Coronary artery (tissue), 2 donors: Measurements from ENCODE around the gene PLD5.
A peak's percentile ranks its signal among the peaks of the same experiment; 100 is the strongest.

ENCODE experiments used
- DNase-seq: peaks from one replicate; pipeline ENCODE4 v3.0.0-alpha.2; 2017; ENCODE audit warnings: low spot score
- H3K27ac ChIP-seq, 2 donors: fragments of 200-600 bp; sonication (generic); one replicate each; pipeline ENCODE4 v1.5.1; 2016 to 2019
- H3K4me3 ChIP-seq: fragments of 200-600 bp; sonication (generic); 2 replicates; pipeline ENCODE4 v1.5.1; 2016; ENCODE audit warnings: mild to moderate bottlenecking, moderate library complexity
- TF ChIP-seq, protein P1 (sequence below): fragments of 200-600 bp; sonication (generic); IDR thresholded peaks from one replicate; pipeline ENCODE4 v1.5.1; 2019; ENCODE audit warnings: antibody characterized with exemption

PLD5 gene

DNA sequence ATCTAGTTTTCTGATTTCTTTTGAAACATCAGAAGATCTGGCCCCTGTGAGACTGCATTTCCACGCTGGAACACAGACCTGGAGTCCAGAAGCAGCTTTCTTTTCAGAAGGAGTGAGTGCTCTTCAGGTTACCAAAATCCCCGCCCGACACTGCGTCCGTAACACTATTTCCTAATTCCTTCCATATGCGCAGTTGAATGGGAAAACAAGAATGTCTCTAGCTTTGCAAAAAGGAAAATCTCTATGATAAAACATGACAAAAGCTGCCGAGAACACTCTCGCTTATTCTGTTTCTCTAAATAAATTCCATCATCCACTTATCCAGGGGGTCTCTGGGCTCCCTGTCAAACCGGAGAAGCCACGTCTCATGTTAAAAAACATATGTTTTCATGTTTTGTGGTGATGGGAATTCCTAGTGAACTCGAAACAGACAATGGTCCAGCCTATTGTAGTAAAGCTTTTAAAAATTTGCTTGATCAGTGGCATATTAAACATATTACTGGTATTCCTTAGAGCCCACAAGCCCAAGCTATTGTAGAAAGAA lies 67.7 kb downstream of the PLD5 start:
- TF ChIP-seq, protein P1, sequence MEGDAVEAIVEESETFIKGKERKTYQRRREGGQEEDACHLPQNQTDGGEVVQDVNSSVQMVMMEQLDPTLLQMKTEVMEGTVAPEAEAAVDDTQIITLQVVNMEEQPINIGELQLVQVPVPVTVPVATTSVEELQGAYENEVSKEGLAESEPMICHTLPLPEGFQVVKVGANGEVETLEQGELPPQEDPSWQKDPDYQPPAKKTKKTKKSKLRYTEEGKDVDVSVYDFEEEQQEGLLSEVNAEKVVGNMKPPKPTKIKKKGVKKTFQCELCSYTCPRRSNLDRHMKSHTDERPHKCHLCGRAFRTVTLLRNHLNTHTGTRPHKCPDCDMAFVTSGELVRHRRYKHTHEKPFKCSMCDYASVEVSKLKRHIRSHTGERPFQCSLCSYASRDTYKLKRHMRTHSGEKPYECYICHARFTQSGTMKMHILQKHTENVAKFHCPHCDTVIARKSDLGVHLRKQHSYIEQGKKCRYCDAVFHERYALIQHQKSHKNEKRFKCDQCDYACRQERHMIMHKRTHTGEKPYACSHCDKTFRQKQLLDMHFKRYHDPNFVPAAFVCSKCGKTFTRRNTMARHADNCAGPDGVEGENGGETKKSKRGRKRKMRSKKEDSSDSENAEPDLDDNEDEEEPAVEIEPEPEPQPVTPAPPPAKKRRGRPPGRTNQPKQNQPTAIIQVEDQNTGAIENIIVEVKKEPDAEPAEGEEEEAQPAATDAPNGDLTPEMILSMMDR: no peak
- no peak for DNase-seq
- Histone ChIP-seq H3K27ac (no peak overlapping the region), H3K4me3 (no peak overlapping the region)

DNA sequence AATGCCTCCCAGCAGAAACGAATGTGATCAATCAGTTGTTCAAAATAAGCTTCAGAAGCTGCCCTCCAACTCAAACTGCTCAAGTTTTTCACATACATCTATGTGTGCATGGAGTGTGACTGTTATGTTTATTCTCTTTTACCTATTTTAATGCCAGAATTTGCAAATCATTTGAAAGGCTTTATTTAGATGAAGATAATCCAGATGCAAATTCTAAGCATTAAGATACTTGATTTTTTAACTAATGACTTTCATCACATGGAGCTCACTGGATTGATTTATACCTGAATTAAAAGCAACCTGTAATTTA lies 69.5 kb downstream of the PLD5 start:
- Histone ChIP-seq H3K27ac (no peak overlapping the region), H3K4me3 (no peak overlapping the region)
- no peak for DNase-seq
- TF ChIP-seq, protein P1: no peak

DNA sequence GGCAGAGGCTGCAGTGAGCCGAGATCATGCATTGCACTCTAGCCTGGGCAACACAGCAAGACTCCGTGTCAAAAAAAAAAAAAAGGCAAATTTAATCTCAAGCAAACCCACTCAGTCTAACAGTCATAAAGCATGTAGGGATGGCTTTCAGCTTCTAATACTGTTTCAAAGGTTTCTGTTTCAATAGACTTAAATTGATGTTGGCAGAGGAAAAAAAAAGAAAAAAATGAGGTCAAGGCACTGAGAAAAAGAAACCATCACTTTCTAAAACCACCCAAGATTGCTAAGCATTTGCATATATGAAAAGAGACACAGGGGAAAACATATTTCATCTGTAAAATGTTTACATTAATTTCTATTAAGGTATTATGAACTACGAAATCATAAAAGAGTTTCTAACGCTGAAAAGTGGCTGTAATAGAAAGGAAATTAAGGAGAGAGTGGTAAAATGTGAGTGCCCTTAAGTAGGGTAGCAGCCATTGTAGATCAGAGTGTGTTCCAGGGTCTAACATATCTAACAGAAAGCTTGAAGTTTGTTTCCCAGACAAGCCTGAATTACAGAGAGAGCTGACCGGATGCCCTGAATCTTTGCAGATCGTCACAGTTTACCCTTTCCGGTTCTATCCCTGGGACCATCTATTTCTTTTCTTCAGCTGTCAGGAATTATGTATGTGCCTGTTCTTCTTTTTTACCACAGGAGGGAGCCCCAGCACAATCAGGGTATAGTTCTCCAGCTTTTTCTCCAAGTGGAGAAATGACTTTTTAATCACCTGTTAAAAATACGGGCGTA lies 70.0 kb downstream of the PLD5 start:
- DNase-seq: no peak
- Histone ChIP-seq H3K27ac (no peak overlapping the region), H3K4me3 (no peak overlapping the region)
- TF ChIP-seq, protein P1: peak; percentile 57

DNA sequence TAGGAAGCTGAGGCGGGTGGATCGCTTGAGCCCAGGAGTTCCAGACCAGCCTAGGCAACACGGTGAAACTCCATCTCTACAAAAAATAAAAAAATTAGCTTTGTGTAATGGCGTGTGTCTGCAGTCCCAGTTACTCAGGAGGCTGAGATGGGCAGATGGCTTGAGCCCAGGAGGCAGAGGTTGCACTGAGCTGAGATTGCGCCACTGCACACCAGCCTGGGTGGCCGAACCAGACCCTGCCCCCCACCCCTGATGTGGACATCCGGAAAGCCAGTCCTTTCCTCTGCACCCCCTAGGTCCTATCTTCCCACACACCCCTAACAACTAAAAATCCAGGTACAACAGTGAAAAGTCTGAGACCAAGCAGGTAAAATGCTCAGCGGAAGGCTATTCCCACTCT lies 71.9 kb downstream of the PLD5 start:
- no peak for DNase-seq
- Histone ChIP-seq H3K4me3 (no peak overlapping the region), H3K27ac (no peak overlapping the region)
- TF ChIP-seq, protein P1: no peak

DNA sequence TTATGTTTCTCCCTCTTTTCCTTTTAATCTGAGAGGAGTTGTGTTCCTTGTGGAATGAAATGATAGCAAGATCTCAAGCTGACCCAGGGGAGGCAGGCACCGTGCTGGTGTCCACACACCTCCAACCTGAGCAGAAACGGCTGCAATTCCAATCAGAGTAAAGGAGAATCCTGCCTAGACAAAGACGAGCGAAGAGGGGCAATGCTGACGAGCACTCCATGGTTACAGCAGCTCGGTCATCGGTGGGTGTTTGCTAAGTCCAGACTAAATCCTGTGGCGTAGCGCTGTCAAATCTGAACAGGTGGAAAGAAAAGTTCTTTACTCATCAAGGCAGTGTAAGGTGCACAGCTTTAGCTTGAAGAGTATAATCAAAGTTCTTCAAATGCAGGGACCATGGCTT lies 74.8 kb downstream of the PLD5 start:
- TF ChIP-seq, protein P1: no peak
- Histone ChIP-seq H3K27ac (no peak overlapping the region), H3K4me3 (no peak overlapping the region)
- no peak for DNase-seq

DNA sequence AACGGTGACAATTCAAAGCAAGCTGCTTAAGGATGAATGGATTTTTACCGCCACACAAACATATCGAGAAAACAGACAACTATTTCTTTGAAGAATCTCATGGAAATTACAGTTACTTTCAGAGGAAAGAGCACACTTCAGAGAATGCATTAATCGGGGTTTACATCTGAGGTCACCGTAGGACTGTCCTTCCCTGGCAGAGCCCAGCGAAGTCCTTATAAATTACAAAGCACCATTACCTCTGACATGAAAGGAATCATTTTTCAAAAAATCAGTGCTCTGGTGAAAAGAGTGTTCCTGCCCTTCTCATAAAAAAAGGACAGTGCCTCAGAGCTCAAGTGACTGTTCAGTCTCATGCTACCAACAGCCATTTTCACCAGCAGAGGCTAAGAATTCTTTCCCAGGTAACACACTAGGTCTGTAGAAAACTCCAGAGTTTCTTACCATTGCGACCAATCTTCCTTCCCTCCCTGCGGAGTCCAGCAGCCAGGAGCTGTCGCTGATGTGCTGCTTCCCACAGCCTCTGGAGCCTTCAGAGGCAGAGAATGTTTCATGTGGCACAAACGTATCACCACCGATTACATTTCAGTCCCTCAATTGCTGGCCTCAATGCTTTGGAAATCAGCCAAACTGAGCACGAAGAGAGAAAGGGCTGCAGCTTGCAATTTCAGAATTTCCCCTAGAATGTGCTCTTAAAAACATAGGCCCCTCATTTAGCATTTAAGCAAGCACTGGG lies 75.4 kb downstream of the PLD5 start:
- TF ChIP-seq, protein P1: no peak
- no peak for DNase-seq
- no peak overlapping the region for H3K4me3 ChIP-seq
- H3K27ac ChIP-seq: no peak overlapping the region
